Activated T-cell treated with anti-CD3 and anti-CD28 coated beads for 48 hours (primary cell): ENCODE results near the gene NIF3L1.
"Not testable (repeated sequence)": the region's sequence is repeated elsewhere in the genome, so short reads cannot be mapped to it uniquely, and the experiment has no call there.

Experiments
- DNase-seq: peaks from one replicate; pipeline ENCODE4 v3.0.0-alpha.2; 2020; ENCODE audit warnings: low read depth

Gene NIF3L1

DNA sequence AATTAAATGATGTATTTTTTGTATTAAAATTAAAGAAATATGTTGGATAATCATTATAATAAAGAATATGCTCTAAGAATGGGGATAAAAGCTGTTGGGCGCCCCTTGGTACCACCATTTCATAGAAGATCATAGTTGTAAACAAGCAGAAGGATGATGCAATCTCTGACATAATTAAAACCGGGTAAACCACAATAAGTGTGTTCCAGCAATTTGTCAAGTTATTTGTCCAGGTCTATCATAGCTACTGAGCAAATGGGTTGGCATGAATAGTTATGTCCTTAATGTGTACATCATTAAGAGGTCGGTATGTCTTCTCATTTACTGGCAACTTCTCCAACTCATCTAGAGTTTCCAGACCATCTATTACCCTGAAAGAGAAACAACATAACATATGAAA is 18.0 kb upstream of the NIF3L1 start:
- DNase-seq: no peak

DNA sequence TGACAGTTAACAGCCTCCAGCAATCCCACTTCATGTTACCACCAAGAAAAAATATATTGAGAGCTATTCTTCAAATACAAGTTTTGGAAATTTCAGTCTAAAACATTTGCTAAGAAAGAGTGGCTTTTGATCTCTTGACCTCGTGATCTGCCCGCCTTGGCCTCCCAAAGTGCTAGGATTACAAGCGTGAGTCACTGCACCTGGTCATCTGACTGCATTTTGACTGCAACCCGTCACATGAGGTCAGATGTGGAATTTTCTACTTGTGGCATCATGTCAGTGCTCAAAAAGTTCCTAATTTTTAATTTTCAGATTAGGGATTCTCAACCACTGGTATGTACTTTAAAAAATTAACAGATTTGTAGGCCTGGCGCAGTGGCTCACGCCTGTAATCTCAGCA is 15.6 kb upstream of the NIF3L1 start:
- no peak for DNase-seq

DNA sequence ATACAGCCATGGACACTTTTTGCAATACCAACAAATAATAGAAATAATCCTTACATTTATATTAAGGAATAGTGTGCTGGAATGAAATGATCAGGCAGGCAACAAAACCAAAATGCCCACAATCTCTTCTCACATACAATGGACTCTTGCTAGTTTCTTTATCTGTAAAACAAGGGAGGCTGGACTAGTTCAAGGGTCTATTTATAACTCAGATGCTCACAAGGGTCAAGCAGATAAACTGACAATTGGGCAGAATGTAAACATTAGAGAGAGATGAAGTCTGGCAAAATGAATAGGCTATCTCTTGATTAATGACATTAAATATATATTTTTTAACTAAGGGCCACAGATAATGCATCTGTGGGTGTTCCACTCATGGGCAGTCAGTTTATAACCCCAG is 11.7 kb upstream of the NIF3L1 start:
- no peak for DNase-seq

DNA sequence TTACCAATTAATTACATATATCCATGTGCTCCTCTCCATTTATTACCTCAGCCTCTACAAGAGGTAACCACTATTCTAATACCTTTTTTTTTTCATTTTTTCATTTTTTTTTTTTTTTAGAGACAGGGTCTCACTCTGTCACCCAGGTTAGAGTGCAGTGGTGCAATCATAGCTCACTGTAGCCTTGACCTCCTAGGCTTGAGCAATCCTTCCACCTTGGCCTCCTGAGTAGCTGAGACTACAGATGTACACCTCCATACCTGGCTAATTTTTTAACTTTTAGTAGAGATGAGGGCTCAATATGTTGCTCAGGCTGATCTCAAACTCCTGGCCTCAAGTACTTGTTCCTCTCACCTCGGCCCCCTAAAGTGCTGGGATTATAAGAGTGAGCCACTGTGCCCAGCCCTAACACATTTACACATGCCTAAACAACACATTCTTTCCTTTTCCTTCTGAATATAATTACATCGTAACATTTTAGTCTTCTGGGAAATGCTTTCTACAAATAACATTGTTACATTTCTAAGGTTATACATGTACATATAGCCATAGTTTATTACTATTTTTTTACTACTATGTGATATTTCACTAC is 10.8 kb upstream of the NIF3L1 start:
- DNase-seq: no peak

DNA sequence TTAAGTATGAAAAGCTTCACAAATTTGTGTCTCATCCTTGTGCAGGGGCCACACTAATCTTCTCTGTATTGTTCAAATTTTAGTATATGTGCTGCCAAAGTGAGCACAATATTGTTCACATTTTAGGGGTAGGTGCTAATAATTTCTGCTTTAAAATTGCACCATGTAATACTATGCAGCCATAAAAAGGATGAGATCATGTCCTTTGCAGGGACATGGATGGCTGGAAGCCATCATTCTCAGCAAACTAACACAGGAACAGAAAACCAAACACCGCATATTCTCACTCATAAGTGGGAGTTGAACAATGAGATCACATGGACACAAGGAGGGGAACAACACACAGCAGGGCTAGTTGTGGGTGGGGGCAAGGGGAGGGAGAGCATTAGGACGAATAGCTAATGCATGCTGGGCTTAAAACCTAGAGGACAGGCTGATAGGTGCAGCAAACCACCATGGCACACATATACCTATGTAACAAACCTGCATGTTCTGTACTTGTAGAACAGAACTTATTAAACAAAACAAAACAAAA is 7.4 kb upstream of the NIF3L1 start:
- not testable (repeated sequence) for DNase-seq

DNA sequence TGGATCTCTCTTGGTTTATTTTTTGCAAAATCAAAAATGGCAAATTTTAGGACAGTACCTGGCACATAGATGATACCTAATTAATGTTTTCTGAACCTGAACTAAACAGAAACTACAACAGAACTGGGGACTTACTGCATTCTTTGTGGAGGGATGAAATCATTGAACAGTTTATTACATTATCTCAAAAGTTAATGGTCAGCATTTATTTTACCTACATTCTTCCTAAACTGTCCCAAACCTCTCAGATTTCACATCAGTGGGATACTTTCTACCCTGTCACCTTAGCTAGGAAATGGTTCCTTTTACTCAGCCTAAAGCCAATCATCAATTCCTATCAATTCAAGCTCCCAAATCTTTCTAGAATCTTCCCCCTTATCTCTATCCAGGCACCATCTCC is 10.3 kb downstream of the NIF3L1 start:
- no peak for DNase-seq

DNA sequence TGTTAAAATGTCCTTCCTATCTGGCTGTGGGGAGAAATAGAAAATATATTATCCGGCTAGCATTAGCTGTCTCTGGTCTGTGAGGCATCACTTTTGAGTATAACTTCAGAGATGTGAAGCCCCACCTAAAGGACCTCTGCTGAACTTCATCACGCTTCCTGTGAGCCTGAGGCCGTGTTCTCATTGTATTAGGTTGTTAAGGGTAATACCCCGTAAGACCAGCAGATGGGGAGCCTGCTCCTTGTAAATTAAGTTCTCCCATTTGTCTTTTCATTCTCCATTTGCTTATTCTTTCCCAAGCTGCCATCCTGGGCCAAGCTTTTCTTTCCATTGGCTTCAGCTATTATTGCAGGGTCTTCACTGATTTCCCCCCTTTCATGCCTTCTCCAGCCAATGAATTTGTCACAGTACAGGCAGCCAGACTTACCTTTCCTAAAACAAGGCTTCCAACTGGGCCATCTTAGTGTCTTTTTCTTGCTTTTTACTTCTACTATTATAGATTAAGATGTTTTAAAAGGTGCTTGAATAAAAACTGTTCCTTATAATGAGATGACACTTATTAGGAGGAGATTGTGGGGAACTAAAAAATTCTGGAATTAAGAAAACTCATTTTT is 12.4 kb downstream of the NIF3L1 start:
- DNase-seq: peak; percentile 36

DNA sequence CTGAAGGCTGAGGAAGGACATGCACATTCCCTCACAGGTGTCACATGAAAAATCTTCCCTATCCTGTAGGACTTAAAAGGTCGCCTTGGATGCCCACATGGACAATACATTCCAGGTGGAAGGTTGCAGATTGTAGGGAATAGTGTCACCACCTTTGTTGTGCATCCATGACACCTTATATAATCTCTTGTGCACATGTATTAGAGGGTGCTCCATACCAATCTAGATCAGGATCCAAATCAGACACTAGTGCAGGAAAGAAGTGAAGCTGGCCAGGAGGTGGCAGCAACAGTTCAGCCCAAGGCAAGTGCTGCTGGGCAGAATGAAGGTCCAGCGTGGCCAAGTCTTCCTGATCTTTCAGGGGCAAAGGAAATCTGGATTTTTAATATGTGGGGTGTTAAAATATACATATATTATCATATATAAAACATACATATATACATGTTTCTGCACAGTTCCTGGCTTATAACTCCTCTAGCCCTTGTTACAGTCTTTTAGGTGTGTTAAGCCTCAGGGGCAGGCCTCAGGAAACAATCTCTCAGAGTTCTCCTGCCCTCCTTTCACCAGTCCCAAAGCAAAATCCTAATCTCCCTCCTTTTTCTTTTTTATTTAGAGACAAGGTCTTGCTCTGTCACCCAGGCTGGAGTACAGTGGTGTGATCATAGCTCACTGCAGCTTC is 16.6 kb downstream of the NIF3L1 start:
- DNase-seq: peak; percentile 45

DNA sequence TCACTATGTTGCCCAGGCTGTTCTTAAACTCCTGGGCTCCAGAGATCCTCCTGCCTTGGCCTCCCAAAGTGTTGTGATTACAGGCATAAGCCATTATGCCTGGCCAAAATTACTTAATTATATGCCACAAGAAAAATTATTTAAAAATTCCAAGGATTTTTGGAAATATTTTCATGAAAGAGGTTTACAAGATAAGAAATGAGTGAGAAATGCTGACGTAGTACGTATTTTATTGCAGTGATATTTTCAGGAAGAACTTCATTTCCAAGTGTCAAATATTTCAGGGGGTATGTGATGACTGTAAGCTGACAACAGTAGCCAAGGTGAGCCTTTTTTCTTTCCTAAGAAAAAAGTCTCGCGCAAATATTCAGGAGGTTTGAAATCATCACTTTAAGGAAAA is 20.8 kb downstream of the NIF3L1 start:
- no peak for DNase-seq

DNA sequence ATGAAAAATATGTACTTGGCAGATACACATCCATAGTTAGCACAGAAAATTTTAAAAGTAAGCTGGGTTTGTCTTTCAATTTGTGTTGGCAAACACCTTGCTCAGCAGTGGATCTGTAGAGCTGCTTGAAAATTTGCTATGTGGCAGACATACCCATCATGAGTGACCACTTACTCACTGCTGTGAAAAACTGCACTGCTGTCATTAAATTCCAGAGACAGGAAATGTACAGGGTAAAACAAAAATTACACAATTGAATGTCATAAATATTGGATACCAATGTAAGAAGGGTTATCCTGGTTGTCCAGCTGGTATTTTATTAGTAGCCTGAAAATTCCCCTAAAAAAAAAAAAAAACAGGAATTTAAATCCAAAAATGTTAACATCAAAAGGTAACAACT is 24.5 kb downstream of the NIF3L1 start:
- no peak for DNase-seq

DNA sequence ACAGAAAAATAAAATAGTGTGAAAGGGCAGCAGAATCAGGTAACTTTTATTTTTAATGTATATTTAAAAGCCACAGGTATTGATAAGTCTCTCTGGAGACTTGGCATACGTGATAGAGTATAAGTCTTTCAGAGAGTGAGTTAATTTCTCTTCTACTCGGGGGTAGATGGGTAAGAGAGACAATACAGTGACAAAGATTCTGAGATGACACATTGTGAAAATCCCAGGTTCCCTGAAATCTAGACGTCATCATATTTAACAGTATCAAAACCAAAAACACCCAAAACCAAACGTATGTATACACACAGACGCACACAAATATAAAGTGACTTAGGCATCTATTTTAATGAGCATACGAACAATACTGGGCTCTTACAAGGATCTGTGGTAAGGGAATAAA is 33.3 kb downstream of the NIF3L1 start:
- DNase-seq: no peak

DNA sequence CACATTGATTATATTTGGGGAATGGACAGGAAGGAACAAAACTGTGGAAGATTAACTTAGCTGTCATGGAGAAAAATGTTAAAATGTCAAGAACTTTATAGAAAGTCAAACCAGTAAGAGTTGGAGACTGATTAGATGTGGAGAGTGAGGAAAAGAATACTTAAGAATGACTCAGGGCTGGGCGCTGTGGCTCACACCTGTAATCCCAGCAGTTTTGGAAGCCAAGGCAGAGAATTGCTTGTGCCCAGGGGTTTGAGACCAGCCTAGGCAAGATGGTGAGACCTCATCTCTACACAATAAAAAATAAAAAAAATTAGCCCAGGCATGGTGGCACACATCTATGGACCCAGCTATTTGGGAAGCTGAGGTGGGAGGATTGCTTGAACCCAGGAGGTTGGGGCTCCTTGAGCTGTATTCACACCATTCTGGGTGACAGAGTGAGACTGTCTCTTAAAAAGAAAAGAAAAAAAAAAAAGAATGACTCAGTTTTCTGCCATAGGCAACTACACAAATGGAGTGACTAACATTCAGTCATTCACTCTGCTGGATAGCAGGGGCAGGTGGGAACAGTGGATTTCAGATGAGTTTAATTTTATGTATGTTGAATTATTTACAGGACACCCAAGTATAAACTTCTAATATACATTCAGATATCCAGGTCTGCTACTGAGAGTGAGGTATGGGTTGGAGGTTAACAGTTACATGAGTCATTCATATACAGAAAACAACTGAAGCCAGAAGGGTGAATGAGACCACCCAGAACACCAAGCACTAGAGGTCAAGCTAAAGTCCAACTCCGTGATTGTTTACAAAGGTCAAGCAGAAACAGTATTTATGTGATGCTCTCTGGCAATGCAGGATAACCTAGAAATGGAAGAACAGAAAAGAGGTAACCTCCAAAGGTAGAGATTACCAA is 40.4 kb downstream of the NIF3L1 start:
- DNase-seq: no peak

DNA sequence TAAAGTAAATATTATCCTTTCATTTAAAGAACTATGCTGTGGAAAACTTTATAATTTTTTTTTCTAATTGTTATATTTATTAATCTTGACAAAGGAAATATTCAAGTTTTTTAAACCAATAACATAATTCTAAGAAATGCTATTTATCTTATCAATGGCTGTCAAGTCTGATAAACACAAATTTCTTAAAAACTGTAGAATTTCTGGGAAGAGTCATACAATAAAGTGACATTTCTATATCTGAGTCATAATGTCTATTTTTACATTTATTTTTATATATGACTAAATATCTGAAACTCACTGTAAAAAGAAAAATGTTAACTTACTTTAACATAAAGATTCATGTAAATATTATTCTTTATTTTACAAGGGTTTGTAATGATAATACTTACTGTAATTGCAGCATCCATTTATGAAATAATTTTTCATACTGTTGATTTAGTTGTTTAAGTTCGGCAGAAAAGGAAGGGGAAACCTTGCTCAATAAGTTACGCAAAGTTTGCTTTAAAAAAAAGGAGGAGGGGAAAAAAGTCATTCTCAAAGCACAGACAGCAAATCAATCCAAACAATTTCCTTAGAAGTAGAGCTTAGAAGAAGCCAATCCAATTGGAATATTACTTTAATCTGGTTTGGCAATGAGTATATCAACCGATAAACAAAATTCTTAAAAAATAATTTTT is 41.9 kb downstream of the NIF3L1 start:
- DNase-seq: no peak

DNA sequence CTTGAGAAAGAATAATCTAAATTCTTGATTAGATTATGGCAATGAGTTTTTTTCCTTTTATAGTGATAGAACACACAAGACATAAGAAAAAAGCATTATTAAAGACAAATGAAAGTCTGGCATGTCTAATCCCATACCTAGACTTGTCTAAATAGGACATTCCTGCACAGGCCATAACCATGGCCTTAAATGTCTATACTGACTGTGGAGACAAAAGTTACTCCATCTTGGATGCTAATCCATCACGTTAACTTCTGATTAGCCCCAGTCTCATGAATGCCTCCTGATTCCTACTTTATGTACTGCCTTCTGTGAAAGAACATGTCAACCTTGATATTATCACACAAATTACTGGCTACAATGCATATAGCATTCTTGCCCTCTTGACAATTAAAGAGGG is 50.7 kb downstream of the NIF3L1 start:
- no peak for DNase-seq

DNA sequence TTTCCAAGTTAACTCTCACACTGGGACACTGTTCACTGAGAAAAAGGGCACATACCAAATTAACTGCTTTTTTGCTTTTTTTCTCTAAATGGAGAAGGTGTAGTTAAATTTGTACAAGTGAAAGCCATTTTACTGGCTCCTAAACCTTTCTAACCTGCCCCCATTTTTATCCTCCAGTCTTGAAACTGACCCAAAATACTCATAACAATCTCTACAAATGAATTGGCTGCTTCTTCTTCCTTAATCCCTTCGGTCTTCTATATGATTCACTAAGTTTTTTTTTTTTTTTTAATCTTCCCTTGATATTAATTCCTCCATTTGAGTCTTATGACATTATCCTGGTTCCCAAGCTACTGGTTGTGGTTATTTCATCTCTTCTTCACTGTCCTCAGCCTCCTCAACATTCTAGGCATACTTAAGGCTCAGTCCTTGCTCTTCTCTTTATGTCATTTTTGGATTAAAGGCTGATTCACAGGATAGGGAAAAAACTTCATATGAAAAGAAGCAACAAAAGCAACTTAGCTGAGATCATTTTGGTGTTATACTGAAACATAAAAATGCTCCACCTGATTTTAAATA is 54.4 kb downstream of the NIF3L1 start:
- DNase-seq: no peak

DNA sequence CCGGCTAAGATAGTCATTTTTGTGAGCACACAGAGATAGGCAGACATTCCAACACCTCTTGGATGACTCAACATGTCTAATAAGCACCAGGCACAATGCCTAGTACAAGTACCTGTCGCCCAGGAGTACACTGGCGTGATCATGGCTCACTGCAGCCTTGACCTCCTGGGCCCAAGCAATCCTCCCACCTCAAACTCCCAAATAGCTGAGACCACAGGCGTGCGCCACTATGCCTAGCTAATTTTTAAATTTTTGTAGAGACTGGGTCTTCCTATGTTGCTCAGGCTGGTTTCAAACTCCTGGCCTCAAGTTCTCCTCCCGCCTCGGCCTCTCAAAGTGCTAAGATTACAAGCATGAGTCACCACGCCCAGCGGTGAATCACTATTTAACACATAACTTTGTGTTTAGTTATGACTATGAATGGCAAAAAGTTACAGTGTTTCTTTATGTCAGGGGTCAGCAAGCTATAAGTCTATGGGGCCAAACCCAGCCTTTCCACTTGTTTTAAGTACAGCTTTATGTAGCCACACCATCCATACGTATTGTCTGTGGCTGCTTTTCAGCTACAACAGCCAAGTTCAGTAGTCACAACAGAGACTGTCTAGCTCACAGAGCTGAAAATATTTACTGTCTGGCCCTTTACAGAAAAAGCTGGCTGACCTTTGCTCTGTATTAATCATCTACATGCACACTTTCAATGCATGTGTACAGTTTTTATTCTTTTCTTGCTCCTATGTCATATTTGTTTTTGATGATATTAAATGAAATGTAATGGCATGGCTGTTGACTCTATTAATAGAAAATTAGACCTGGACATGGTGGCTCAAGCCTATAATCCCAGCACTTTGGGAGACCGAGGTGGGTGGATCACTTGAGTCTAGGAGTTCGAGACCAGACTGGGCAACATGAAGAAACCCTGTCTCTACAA is 55.6 kb downstream of the NIF3L1 start:
- peak; percentile 63 for DNase-seq

DNA sequence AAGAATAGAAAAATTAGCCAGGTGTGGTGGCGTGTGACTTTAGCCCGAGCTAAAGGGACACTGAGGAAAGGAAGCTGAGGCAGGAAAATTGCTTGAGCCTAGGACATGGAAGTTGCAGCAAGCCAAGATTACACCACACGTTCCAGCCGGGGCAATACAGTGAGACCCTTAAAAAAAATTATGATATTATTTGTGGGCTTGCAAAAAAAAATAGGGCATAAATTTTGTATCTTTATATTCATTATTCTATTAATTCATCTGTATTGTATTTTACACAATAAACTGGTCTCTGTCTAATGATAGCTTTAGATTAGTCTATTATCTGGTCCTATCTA is 56.2 kb downstream of the NIF3L1 start:
- no peak for DNase-seq

DNA sequence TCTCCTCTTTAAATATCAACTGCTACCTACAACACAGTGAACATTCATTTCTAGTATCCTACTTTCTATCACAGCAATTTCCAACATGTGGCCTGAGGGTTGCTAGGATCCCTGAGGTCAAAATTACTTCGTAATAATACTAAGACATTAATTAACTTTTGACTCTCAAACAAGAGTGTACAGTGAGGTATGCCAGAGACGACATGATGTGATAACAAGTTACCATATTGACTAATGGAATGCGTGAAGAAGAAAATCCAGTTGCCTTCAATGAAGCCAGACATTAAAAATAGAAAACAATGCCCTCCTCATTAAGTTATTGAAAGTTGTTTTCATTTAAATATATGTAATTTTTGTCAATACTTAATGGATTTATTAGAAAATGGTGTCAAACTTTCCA is 61.2 kb downstream of the NIF3L1 start:
- no peak for DNase-seq
